GM21381 (cell line): ENCODE measurements around the gene ZDHHC14.

Experiments
- ATAC-seq: cut with Tn5 transposase; IDR thresholded peaks from one replicate; pipeline ENCODE4 v1.9.1; 2021; ENCODE audit warnings: mild to moderate bottlenecking, moderate library complexity; ENCODE audit not compliant: unreplicated experiment

ZDHHC14 gene

DNA sequence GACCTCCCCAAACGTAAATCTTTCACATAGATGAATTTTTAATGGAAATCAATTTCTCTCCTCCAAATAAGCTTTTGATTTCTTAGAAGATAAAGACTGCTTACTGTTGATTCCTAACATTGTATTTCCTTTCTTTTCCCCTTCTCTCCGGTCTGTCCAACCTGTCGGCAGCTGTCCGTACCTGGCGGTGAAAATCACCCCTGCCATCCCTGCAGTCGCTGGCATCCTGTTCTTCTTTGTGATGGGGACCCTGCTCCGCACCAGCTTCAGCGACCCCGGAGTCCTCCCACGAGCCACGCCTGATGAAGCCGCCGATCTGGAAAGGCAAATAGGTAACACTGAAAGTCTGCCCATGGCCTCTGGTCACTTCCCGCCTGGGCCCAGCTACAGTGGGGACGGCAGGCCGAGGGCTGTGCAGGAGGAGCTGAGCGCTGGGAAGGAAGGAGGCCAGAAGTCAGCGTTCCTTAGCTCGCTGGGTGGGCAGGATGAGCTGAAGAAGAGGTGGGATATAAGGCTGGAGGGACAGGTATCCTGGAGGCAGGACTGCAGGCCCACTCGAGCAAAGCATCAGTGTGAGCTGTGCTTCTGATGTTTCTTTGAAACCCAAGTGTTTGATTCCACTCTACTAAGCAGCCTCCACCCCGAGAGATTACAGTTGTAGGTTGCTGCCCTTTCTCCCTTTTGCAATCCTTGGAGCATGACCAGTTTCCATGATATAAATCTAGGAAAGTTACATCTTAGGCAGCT, 161.6 kb downstream of the ZDHHC14 start:
- ATAC-seq: no peak

- ATAC-seq: no peak
Observed at GRCh38 chr6:157546321-157546720, 165.3 kb downstream of the ZDHHC14 start.

GRCh38 chr6:157547112-157547511, 166.1 kb downstream of the ZDHHC14 start:
- no peak for ATAC-seq

GRCh38 chr6:157548635-157549467, 167.9 kb downstream of the ZDHHC14 start:
- ATAC-seq: no peak

GRCh38 chr6:157549468-157549745, 168.4 kb downstream of the ZDHHC14 start:
- ATAC-seq: no peak

- ATAC-seq: peak; percentile 56
Observed at GRCh38 chr6:157550114-157550989, 169.4 kb downstream of the ZDHHC14 start.

DNA sequence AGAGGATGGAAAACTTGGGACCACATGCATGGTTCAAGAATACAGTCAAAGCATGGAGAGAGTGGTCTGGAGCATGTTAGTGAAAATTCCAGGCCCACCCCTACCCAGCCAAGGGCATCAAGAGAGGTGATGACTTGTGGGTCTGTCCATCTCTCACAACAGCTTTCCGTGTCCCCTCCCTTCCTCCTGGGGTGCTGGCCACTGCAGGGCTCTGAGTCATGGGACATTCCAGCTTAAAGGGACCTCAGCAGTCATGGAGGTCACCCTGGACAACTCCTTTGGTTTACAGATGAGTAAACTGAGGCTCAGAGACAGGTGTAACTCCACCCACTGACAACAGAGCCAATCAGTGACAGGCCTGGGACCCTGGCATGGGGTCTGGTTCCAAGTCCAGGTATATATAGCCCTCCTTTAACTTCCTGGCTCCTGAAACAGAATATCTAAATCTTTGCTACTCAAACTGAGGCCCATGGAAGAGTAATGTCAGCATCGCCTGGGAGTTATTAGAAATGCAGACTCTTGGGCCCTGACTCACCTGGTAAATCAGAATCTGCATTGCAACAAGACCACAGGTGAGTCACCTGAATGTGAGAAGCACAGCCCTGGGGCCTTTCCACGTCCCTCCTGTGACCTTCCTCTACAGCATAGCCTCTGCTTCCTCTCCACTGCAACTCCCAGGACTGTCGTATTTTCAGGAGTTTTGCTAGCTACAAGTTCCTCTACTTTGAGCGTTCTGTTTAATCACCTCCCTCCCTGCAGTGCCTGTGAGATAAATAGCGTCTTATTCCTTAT, 170.2 kb downstream of the ZDHHC14 start:
- ATAC-seq: no peak

DNA sequence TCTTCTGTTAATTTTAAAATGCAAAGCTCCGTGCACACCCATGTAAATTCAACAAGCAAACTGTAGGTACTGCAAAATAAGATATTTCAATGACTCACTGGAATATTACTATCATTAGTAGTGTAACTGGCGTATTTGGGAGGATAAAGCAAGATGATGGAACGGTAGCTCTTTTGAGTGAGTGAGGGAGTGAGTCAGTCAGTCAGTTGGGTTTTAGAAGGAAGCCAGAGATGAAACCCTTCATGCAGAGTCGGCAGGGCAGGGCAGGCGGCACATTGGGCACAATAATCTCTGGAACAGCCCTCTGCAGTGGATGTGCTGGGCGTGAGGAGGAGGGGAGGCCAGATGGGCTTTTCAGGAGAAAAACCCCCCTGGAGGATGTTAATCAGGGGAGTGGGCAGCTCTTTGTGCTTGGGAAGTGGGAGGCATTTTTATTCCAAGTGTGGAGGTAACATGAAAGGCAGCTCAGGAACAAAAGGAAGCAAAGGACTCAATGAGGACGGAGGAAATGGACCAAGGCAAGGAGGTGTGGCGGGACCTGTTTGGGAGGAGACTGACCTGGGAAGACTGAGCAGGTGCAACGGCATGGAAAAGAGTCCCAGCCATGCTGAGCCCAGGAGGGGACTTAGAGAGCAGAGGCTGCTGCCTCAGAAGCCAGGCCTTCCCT, 171.2 kb downstream of the ZDHHC14 start:
- ATAC-seq: no peak

- ATAC-seq: no peak
Observed at GRCh38 chr6:157552820-157553485, 172.0 kb downstream of the ZDHHC14 start.

- no peak for ATAC-seq
Observed at GRCh38 chr6:157554747-157555146, 173.8 kb downstream of the ZDHHC14 start.

DNA sequence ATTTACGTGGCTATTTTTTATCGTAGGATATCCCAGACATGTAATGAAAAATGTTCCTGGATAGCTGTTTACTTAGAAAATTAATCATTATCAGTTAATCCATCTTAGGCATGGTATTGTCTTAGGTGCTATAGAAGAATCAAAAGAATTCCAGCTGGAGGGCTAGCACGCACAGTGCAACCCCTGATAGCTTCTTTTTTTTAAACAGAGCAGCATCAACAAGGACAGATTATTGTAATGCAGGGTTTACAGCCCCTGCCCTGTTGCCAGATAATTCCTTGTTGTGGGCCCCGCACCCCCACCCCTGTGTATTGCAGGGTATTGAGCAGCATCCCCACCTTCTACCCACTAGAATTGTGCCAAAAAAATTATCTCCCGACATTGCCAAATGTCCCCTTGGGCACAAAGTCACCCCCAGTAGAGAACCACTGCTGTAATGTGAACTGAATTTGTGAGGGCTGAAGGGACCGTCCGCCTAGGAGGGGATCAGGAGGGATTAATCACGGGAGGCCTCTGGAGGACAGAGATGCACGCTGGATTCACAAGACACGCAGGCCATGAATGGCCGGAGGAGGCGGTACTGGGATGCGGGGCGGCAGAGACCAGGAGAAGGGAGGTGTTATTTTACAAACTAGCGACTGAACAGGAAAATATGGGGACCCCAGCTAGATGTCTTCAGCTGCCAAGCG, 174.6 kb downstream of the ZDHHC14 start:
- ATAC-seq: no peak

- ATAC-seq: no peak
Observed at GRCh38 chr6:157556144-157556645, 175.2 kb downstream of the ZDHHC14 start.

- no peak for ATAC-seq
Observed at GRCh38 chr6:157556671-157557430, 175.9 kb downstream of the ZDHHC14 start.

DNA sequence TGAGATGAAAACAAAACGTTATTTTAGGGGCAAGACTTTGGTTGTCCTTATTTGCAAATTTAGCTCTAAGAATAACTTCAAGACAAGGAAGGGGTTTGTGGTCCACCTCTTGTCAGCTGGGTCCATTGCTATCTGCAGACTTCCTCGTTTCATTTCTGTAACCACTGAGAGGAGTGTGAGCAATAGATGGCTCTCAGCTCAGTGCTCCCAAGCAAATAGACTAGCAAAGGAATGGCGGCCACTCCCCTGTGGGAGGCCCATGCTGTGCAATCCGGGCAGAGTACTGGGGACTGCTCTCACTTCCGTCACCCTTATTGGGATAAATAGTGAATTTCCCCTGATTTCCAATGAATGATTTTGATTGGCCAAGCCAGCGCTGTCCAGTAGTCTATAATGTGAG, 176.6 kb downstream of the ZDHHC14 start:
- peak; percentile 52 for ATAC-seq

- ATAC-seq: no peak
Observed at GRCh38 chr6:157558049-157558448, 177.1 kb downstream of the ZDHHC14 start.

- no peak for ATAC-seq
Observed at GRCh38 chr6:157558487-157559200, 177.7 kb downstream of the ZDHHC14 start.

- ATAC-seq: no peak
Observed at GRCh38 chr6:157559201-157559756, 178.3 kb downstream of the ZDHHC14 start.
